Right lobe of liver (tissue), 6 donors: ENCODE results near the gene FIS1. TPM values are rescaled to one million over a fixed set of nuclear protein-coding genes. Genes with fewer than 3 reads are reported as not detected.
"Not testable (repeated sequence)": the region's sequence is repeated elsewhere in the genome, so short reads cannot be mapped to it uniquely, and the experiment has no call there.

Experiments
- ATAC-seq, 4 donors: fragments of 200-7000 bp; cut with Tn5 transposase; one replicate each; pipeline ENCODE4 v1.9.1; 2020; ENCODE audit warnings: mild to moderate bottlenecking in 4 of 4, moderate library complexity in 4 of 4
- DNase-seq, 3 donors: peaks; one replicate each; pipeline ENCODE4 v3.0.0-alpha.2; 2020
- H3K27ac ChIP-seq, 3 donors: fragments of 200-600 bp; one replicate each; pipeline ENCODE4 v1.8.0; 2022
- H3K27me3 ChIP-seq, 2 donors: fragments of 200-600 bp; one replicate each; pipeline ENCODE4 v1.8.0; 2022
- H3K36me3 ChIP-seq, 4 donors: fragments of 200-600 bp; sonication (generic) in 1 of 4; one replicate each; pipeline versions ENCODE4 v1.5.1 to v1.8.0; 2017 to 2022; ENCODE audit warnings: control low read depth in 1 of 4
- H3K4me1 ChIP-seq, 4 donors: fragments of 200-600 bp; sonication (generic) in 1 of 4; one replicate each; pipeline versions ENCODE4 v1.5.1 to v1.8.0; 2017 to 2022; ENCODE audit warnings: control low read depth in 1 of 4
- H3K4me3 ChIP-seq, 3 donors: fragments of 200-600 bp; one replicate each; pipeline ENCODE4 v1.8.0; 2022
- H3K9me3 ChIP-seq, 4 donors: fragments of 200-600 bp; sonication (generic) in 1 of 4; one replicate each; pipeline versions ENCODE4 v1.5.1 to v1.8.0; 2017 to 2022; ENCODE audit warnings: control low read depth in 1 of 4
- CTCF ChIP-seq, 4 donors: fragments of 200-600 bp in 3 of 4; fragments of 450-650 bp in 1 of 4; IDR thresholded peaks; one replicate each; pipeline versions ENCODE4 v1.5.1 to v1.8.0; 2016 to 2022; ENCODE audit warnings: antibody characterized with exemption in 4 of 4, mild to moderate bottlenecking in 2 of 4
- POLR2A ChIP-seq: fragments of 450-650 bp; IDR thresholded peaks from one replicate; pipeline ENCODE4 v1.6.1; 2017; ENCODE audit warnings: antibody characterized with exemption, mild to moderate bottlenecking
- WGBS: methylation state at CpG from one replicate; pipeline ENCODE4 v1.1.6; 2018; ENCODE audit warnings: low coverage, low lambda C conversion rate; ENCODE audit not compliant: insufficient coverage; ENCODE audit errors: missing lambda C conversion rate; 5-methylcytosine and 5-hydroxymethylcytosine counted together
- intact Hi-C, 2 donors: fragments of 100-400 bp; cut with DNase I; formaldehyde crosslinking; loops; one replicate each; pipeline versions ENCODE4 v1.11.2 to v1.14.1; 2022
- total RNA-seq, 6 experiments: library from RNA; depleted of rRNA in 2 of 6; stranded (reverse); fragments of >200 nt in 2 of 6; fragmentation: NEBNext Ultra II Directional in 3 of 6; extraction: Animal tissue kit (Norgen Biotek cat#: 25700) in 3 of 6; gene quantifications; one replicate each; pipeline versions ENCODE4 v1.1.0 to v1.2.4, GENCODE V29; 2016 to 2023
- donor health status: DM: no; HTN: yes; CAD: no.
- donor health status: DM: no; HTN: no; CAD: no.
- donor health status: DM: no; HTN: no; CAD: no.
- donor health status: DM: no; HTN: yes; CAD: no.
- donor health status: DM: no; HTN: yes; CAD: no.

FIS1 gene
- total RNA-seq, 6 experiments from 2014 or later = 105 to 228 (median 134) TPM

- 11% methylated on average over 11 of the region's 18 CpGs for WGBS
Observed at GRCh38 chr7:101290186-101291037, 45.5 kb upstream of the FIS1 start.

GRCh38 chr7:101289687-101290086, 44.8 kb upstream of the FIS1 start:
- H3K9me3 ChIP-seq, H3K27me3 ChIP-seq, H3K36me3 ChIP-seq: not testable (repeated sequence)
- TF ChIP-seq POLR2A = peak; percentile 66
- peak overlapping the region; percentile 20 to 65 (median 61) for H3K4me3 ChIP-seq
- WGBS = 0% methylated on average over 1 of the region's 4 CpGs
- intact Hi-C loops = loop anchor here in 1 of 2 donors (10.0 kb wide), 1 partner anchor 125 kb away; the partner anchor contains the start of gene VGF
- peak; percentile 56 to 88 (median 82) for DNase-seq
- ATAC-seq = peak; percentile 90 to 94 (median 92)
- peaks cover 0 to 32% (median 4%) of the 10 kb centered on the region in 4 donors for H3K4me1 ChIP-seq
- H3K27ac ChIP-seq = peak overlapping the region in 2 of 3 donors; percentile 72 to 88

More at GRCh38 chr7:101290186-101291037, 45.5 kb upstream of the FIS1 start:
- TF ChIP-seq CTCF (IDR thresholded peaks at IDR 0.05) = peak; percentile 63 to 79 (median 74)
- DNase-seq = peak; percentile 73 to 79 (median 74)
- H3K27ac ChIP-seq = peak overlapping the region in 2 of 3 donors; percentile 36 to 40
- intact Hi-C loops, H3K27me3 ChIP-seq, H3K9me3 ChIP-seq, H3K4me3 ChIP-seq, H3K36me3 ChIP-seq: not testable (repeated sequence)
- peaks cover 0 to 28% (median 2%) of the 10 kb centered on the region in 4 donors for H3K4me1 ChIP-seq
- ATAC-seq = peak; percentile 52 to 60 (median 56)

- ATAC-seq = no peak
- Histone ChIP-seq H3K4me1 (peaks cover 0 to 32% (median 4%) of the 10 kb centered on the region in 4 donors), H3K27ac (peak overlapping the region; percentile 22 to 88 (median 72)), H3K36me3 (no peaks in the 10 kb centered on the region), H3K9me3 (no peaks in the 10 kb centered on the region), H3K27me3 (no peaks in the 10 kb centered on the region), H3K4me3 (peak overlapping the region; percentile 12 to 65 (median 61))
- intact Hi-C loops = loop anchor here in 1 of 2 donors (10.0 kb wide), 1 partner anchor 124 kb away; the partner anchor contains the start of gene VGF
- DNase-seq = no peak
- 77% methylated on average over 3 of the region's 3 CpGs for WGBS
- TF ChIP-seq POLR2A (no peak), CTCF (IDR thresholded peaks at IDR 0.05) (no peak)
Observed at GRCh38 chr7:101288439-101288838, 43.6 kb upstream of the FIS1 start.

- 13% methylated on average over 3 of the region's 6 CpGs for WGBS
- peak overlapping the region in 1 of 3 donors; percentile 10 for H3K4me3 ChIP-seq
- intact Hi-C loops = loop anchor here in 1 of 2 donors (10.0 kb wide), 1 partner anchor 122 kb away; the partner anchor contains the start of gene VGF
- no peak for TF ChIP-seq CTCF (IDR thresholded peaks at IDR 0.05)
- TF ChIP-seq POLR2A = no peak
- DNase-seq = no peak
- H3K9me3 ChIP-seq = no peaks in the 10 kb centered on the region
- peaks cover 0 to under 1% (median 0%) of the 10 kb centered on the region in 4 donors for H3K36me3 ChIP-seq
- peak overlapping the region in 2 of 3 donors; percentile 72 to 88 for H3K27ac ChIP-seq
- peaks cover 0 to 41% (median 6%) of the 10 kb centered on the region in 4 donors for H3K4me1 ChIP-seq
- no peaks in the 10 kb centered on the region for H3K27me3 ChIP-seq
- ATAC-seq = peak in 1 of 4 donors; percentile 18
Observed at GRCh38 chr7:101287032-101287431, 42.2 kb upstream of the FIS1 start.

- intact Hi-C loops = loop anchor here in 1 of 2 donors (10.0 kb wide), 1 partner anchor 121 kb away; the partner anchor contains the start of gene VGF
- not testable (repeated sequence) for H3K4me3 ChIP-seq, H3K36me3 ChIP-seq, H3K9me3 ChIP-seq, H3K27me3 ChIP-seq
- DNase-seq (peak; percentile 81 to 94 (median 90)), ATAC-seq (peak; percentile 64 to 68 (median 66))
- H3K4me1 ChIP-seq = peaks cover 0 to 41% (median 6%) of the 10 kb centered on the region in 4 donors
- peak overlapping the region in 2 of 3 donors; percentile 52 to 72 for H3K27ac ChIP-seq
- WGBS = 21% methylated on average over 3 of the region's 3 CpGs
Observed at GRCh38 chr7:101285880-101286279, 41.0 kb upstream of the FIS1 start.
